ENCODE measurements around the gene ANO7.

ANO7 gene, protein sequence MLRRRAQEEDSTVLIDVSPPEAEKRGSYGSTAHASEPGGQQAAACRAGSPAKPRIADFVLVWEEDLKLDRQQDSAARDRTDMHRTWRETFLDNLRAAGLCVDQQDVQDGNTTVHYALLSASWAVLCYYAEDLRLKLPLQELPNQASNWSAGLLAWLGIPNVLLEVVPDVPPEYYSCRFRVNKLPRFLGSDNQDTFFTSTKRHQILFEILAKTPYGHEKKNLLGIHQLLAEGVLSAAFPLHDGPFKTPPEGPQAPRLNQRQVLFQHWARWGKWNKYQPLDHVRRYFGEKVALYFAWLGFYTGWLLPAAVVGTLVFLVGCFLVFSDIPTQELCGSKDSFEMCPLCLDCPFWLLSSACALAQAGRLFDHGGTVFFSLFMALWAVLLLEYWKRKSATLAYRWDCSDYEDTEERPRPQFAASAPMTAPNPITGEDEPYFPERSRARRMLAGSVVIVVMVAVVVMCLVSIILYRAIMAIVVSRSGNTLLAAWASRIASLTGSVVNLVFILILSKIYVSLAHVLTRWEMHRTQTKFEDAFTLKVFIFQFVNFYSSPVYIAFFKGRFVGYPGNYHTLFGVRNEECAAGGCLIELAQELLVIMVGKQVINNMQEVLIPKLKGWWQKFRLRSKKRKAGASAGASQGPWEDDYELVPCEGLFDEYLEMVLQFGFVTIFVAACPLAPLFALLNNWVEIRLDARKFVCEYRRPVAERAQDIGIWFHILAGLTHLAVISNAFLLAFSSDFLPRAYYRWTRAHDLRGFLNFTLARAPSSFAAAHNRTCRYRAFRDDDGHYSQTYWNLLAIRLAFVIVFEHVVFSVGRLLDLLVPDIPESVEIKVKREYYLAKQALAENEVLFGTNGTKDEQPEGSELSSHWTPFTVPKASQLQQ

GRCh38 chr2:241188361-241189092 lies at the start of gene ANO7:
Gene ANO7 (plus strand): TSS chr2:241188677. CDS start chr2:241190064, 1,387 bp downstream.
- no peak for DNase-seq

GRCh38 chr2:241139531-241140444 lies 48.7 kb upstream of the ANO7 start:
- DNase-seq, result no peak

DNA sequence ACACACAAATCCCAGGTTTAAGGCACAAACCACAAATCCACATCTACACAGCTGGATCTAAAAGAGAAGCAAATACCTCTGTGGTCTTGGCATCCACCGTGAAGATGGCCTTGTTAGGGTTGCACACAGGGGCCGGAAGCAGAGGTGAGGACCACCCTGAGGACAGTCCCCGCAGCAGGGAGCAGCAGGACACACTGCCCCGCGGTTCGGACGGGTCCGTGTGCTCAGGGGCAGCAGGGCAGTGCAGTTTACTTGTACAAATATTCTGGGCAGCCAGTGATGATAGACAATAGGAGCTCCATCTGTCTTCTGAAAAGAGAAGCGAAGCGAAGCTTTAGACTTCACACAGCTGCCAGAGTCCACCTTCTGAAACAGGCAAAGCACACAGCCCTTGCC lies 48.0 kb upstream of the ANO7 start:
- no peak for DNase-seq

DNA sequence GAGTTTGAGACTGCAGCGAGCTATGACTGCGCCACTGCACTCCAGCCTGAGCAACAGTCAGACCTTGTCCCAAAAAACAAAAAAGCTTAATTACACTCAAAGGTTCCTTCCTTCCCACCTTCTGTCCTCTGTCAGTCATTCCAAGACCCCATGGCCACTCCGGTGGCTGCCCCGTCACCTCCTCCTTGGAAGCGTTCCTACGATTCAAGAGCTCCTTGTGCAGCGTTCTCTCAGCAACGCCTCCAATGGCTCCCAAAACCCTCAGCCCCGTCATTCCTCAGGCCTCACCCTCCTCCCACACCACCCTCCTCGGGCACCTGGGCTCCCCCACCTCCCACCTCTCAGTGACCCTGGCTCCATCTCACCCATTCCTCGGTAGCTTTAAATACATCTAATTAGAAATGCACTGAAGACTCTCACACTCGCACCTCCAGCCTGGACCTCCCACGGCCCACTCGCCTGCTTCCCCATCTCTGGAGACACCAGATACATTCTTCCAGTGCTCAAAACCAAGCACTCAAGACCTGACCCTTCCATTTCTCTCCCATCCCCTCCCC lies 47.2 kb upstream of the ANO7 start:
- DNase-seq, result no peak

GRCh38 chr2:241142063-241142462 lies 46.4 kb upstream of the ANO7 start:
- no peak for DNase-seq

DNA sequence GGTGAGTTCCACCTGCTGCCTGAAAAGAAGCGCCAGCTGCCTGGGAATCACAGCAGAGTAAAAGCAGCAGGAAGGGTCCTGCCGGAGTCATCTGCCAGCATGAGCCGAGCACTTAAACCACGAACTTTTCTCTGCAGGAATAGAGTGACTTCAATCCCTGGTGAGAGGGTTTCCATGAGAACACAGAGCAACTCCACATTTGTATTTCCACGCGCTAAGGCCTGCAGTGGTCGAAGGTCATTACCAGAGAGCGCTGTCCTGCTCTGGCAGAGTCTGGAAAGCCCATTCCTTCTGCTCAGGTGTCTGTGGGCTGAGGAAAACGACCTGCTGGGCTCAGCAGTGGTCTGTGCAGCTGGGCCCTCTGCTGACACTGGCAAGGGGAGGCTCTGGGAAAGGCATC lies 45.9 kb upstream of the ANO7 start:
- DNase-seq, result no peak

DNA sequence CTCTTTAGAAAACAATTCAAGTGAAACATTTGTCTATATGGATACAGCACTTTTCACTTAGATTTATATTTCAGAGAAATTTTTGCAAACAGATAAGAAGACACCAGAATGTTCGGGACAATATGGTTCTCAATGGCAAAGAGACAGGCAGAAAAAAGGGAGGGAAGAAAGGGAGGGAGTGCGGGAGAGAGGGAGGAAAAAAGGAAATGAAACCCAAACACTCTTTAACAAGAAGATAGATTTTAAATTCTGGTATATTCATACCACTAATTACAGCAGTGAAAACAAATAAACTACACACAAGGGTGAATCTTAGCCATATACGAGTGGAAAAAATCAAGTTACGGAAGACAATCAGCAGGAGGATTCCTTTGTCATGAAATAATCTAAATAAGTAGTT lies 42.2 kb upstream of the ANO7 start:
- no peak for DNase-seq

DNA sequence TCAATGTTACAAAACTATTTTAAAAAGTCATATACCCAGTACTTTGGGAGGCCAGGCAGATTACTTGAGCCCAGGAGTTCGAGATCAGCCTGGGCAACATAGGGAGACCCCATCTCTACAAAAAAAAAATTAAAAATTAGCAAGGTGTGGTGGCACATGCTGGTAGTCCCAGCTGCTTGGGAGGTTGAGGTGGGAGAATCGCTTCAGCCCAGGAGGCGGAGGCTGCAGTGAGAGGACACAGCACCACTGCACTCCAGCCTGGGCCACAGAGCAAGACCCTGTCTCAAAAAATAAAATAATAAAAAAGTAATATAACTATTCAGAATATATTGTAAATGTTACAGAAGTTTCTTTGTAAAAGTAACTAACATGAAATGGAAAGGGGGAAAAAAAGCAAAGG lies 41.1 kb upstream of the ANO7 start:
- no peak for DNase-seq

- no peak for DNase-seq
Measured at GRCh38 chr2:241148239-241148638, 40.2 kb upstream of the ANO7 start.

- peak; percentile 91 to 95 for DNase-seq
Measured at GRCh38 chr2:241148891-241149674, 39.4 kb upstream of the ANO7 start, which contains the start of gene PASK. Gene PASK (minus strand): TSS chr2:241149472. CDS start chr2:241143032, 6,440 bp downstream.

- no peak for DNase-seq
Measured at GRCh38 chr2:241149675-241149924, 38.9 kb upstream of the ANO7 start.

DNA sequence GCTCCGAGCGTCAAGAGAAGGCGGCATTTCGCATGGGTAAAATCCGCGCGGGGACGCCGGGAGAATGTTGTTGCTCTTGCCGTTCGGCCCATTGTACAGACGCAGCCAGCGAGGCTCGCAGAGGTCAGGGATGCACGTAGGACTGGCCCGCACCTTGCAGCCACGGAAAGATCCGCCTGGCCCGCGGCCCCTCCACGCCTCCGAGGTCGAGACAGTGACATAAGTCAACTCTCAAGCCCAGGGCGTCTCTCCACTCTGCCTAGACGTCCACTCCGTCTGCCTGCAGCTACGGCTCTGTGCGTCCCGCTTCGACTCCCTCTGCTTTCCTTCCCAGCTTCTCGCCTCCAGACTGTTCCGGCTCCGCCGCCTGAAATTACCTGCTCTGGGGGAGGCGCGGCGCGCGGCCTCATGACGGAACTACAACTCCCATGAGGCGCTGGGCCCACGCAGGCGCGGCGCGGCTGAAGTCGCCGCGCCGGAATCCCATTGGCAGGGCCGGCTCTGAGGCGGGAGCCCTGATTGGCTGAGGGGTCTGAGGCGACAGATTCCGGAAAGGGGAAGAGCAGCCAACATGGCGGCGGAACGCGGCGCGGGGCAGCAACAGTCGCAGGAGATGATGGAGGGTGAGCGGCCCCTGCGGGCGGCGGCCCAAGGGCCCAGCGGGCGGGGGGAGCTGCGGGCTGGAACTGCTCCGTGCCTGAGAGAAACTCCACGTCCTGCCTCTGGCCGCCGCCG lies 38.4 kb upstream of the ANO7 start, which contains the start of gene PPP1R7:
PPP1R7 (plus strand) TSS at position 543 of the 735 bp plus-strand sequence; CDS start at position 572, 29 bp downstream.
- peak; percentile 96 to 97 for DNase-seq

GRCh38 chr2:241150660-241151530 lies 37.6 kb upstream of the ANO7 start:
- no peak for DNase-seq

- DNase-seq, result no peak
Measured at GRCh38 chr2:241151934-241152660, 36.4 kb upstream of the ANO7 start.

DNA sequence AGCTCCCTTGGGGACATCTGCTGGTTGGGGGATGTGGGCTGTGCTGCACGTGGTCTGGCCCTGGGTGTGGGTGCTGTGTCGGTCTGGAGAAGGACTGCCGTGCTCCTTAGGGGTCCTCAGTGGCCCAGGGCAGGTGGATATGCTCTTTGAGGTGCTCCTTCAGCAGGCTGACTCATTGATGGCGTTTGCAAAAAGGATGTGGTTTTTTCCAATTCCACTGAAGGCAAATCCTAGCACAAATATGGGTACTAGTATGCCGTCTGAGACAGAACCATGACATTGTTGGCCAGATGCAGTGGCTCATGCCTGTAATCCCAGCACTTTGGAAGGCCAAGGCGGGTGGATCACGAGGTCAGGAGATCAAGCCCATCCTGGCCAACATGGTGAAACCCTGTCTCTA lies 34.9 kb upstream of the ANO7 start:
- DNase-seq, result no peak

DNA sequence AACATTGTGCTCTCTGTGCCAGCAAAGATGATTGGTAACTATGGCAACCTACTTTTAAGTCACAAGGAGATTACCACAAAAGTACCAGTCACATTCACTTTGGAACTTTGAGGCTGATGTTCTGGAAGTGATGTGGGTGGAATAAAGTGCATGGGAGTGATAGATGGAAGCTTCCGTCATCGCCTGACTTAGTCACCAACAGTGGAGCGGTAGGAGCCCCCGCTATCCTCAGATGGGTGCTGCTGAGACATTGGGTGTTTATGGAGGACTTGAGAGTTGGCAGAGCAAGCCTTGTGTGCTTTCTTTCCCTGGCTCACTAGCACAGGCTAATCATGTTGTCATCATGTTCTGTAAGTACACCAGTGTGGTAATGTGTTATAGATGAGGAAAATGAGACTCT lies 33.6 kb upstream of the ANO7 start:
- DNase-seq, result no peak

DNA sequence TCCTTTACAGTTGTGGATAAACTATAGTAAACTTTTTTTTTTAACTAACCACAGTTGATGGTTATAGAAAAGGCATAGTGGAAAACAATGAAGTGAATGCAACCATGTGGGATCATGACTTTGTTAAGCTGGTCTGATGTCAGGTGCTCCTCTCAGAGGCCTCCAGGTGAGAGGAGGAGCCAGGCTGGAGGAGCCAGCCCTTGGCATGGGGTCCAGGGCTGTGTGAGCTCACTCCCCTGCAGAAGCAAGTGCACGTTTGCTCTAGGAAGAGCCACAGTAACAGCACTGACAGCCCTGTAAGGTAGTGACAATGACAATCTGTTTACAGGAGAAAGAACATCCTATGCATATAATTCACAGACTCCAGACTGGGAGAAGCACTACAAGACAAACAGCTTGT lies 32.5 kb upstream of the ANO7 start:
- DNase-seq, result no peak

- DNase-seq, result no peak
Measured at GRCh38 chr2:241156971-241157441, 31.5 kb upstream of the ANO7 start.

Measured in CD4-positive, alpha-beta T cell treated with Interferon alpha-2 for 1 hour (primary cell).